Panc1 (cell line): ENCODE results near the gene HOXA11.

Source experiments
- TF ChIP-seq, protein P1 (sequence below): fragments of 450-650 bp; IDR thresholded peaks from 2 replicates; pipeline ENCODE4 v1.5.1; 2017; ENCODE audit warnings: mild to moderate bottlenecking
- TF ChIP-seq, protein P2 (sequence below), 2 experiments: IDR thresholded peaks; 2 replicates each; pipeline ENCODE4 v1.6.1; 2011 to 2012; ENCODE audit warnings: low read depth in 2 of 2, control low read depth in 1 of 2, low read length in 1 of 2, mild to moderate bottlenecking in 1 of 2, moderate library complexity in 1 of 2; ENCODE audit not compliant: insufficient read depth in 1 of 2

DNA sequence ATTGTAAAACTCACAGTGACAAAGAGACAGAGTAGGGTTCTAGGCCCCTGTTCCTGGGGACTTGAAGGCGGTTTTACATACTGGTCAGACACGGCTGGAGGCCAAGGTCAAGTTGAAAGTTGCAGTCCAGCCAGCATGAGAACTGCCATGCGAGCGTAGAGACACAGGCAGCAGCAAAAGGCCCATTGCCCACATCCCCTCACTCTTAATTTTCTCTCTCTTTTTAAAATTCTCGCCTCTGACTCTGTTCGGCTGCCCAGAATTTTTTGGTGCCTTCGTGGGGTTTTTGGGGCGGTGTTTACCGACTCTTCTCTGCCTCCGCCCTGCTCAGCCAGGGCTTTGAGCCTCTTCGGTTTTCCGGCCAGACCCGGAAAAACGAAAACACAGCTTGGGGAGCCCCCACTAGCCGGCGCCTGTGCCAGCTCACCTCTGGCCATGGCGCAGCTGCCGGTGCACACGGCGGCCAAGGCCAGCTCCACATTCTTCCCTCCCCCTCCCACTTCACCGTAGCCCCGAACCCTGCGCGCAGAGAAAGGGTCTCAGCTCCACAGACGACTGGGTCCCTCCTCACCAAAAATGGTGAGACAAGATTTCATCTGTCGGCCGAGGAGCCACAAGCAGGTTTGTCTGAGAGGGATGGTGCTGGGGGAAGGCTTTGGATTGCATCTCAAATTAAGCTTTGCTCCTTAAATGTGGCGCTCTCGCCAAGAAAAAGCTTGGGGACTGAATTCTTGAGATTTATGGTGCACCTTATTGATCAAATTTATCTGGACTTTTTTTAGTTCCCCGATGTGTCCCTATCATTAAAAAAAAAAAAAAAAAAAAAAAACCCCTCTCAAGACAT is 17.2 kb upstream of the HOXA11 start:
- TF ChIP-seq, protein P1, sequence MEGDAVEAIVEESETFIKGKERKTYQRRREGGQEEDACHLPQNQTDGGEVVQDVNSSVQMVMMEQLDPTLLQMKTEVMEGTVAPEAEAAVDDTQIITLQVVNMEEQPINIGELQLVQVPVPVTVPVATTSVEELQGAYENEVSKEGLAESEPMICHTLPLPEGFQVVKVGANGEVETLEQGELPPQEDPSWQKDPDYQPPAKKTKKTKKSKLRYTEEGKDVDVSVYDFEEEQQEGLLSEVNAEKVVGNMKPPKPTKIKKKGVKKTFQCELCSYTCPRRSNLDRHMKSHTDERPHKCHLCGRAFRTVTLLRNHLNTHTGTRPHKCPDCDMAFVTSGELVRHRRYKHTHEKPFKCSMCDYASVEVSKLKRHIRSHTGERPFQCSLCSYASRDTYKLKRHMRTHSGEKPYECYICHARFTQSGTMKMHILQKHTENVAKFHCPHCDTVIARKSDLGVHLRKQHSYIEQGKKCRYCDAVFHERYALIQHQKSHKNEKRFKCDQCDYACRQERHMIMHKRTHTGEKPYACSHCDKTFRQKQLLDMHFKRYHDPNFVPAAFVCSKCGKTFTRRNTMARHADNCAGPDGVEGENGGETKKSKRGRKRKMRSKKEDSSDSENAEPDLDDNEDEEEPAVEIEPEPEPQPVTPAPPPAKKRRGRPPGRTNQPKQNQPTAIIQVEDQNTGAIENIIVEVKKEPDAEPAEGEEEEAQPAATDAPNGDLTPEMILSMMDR, result no peak
- TF ChIP-seq, protein P2, sequence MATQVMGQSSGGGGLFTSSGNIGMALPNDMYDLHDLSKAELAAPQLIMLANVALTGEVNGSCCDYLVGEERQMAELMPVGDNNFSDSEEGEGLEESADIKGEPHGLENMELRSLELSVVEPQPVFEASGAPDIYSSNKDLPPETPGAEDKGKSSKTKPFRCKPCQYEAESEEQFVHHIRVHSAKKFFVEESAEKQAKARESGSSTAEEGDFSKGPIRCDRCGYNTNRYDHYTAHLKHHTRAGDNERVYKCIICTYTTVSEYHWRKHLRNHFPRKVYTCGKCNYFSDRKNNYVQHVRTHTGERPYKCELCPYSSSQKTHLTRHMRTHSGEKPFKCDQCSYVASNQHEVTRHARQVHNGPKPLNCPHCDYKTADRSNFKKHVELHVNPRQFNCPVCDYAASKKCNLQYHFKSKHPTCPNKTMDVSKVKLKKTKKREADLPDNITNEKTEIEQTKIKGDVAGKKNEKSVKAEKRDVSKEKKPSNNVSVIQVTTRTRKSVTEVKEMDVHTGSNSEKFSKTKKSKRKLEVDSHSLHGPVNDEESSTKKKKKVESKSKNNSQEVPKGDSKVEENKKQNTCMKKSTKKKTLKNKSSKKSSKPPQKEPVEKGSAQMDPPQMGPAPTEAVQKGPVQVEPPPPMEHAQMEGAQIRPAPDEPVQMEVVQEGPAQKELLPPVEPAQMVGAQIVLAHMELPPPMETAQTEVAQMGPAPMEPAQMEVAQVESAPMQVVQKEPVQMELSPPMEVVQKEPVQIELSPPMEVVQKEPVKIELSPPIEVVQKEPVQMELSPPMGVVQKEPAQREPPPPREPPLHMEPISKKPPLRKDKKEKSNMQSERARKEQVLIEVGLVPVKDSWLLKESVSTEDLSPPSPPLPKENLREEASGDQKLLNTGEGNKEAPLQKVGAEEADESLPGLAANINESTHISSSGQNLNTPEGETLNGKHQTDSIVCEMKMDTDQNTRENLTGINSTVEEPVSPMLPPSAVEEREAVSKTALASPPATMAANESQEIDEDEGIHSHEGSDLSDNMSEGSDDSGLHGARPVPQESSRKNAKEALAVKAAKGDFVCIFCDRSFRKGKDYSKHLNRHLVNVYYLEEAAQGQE (IDR thresholded peaks at IDR 0.05; ENCODE audit: insufficient read depth in 1 of 2, low read depth in 2 of 2, low read length in 1 of 2), result no peak
